DMS153 treated with DMSO at 0.1 percent for 48 hours (cell line): ENCODE results near the gene KIF17.

Source experiments
- DNase-seq: peaks from one replicate; lab custom pipeline; 2025; ENCODE audit not compliant: unreplicated experiment; lab: John Stamatoyannopoulos, UW

KIF17 gene

DNA sequence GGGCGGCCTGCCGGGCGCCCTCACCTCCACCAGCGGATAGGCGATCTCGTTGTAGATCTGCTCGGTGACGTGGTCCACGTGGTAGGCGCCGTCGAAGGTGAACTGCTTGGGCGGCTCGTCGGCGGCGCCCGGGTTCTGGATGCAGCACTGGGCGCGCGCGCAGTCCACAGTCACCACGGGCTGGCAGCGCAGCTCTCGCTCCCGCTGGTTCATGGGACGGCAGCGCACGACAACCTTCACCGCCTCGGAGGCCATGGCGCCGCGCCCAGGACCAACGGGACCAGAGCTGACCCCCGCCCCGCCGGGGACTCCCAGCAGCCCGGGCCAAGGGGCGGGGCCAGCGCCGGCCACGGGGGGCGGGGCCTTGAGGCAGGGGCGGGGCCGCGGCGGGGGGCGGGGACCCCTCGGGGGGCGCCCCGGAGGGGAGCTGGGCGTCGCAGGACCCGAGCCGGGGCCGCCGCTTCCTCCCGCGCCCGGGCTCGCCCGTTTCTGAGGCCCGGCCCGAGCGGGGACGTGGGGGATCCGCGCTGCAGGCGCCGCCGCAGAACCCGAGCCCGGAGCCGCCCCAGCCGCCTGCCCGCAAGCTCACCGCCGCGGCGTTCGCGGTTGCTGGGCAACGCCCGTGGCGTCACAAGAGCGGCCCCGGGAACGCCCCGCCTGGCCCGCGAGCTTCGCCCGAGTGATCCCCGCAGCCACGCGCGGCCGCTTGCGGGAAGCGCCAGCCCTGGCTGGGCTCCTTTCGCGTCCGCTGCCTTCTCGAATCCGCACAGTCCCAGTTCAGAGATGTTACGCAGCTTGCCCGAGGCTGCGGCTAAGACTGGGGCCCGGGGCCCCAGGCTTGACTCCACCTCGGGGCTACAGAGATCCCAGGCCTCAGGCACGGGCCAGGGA is at the start of gene KIF17:
TSS of gene KIF17 (minus strand) at position 556 of the 891 bp plus-strand sequence. CDS start at position 255, 301 bp downstream.
- DNase-seq, result peak; percentile 35

GRCh38 chr1:20767271-20767670 is 49.5 kb upstream of the KIF17 start:
- no peak for DNase-seq

DNA sequence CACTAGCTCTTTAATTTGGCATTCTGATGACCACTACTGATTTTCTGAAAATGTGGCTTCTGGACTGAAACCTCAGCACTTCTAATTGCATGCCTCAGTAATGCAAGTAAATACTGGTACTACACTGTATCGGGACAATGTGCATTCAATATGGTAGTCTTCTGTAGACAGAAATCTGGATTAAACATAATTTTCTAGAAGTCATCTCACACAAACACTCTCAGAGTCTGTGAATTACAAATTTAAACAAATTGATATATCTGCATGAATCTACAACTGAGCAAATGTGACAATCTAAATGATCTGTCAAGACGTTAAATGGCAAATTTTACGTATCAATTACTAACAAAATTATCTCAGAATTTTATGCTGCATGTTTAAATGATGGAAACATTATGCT is 45.6 kb upstream of the KIF17 start:
- DNase-seq, result no peak

GRCh38 chr1:20760322-20760721 is 42.5 kb upstream of the KIF17 start:
- no peak for DNase-seq

GRCh38 chr1:20753589-20753988 is 35.8 kb upstream of the KIF17 start:
- DNase-seq, result no peak

DNA sequence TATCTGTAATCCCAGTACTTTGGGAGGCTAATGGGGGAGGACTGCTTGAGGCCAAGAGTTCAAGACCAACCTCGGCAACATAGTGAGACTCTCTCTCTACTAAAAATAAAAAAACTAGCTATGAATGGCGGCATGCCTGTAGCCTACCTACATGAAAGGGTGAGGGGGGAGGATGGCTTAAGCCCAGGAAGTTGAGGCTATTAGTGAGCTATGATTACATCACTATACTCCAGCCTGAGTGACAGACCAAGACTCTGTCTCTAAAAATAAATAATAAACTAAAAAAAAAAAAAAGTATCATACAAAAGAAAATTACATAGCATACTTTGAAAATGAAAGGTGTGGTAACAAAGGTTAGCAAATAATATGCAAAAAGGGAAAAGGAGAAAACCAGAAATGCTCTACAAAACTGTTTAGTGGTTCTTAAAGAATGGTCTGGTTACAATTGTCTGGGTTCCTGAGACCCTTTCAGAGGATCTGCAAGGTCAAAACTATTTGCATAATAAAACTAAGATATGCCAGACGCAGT is 33.7 kb upstream of the KIF17 start:
- no peak for DNase-seq

DNA sequence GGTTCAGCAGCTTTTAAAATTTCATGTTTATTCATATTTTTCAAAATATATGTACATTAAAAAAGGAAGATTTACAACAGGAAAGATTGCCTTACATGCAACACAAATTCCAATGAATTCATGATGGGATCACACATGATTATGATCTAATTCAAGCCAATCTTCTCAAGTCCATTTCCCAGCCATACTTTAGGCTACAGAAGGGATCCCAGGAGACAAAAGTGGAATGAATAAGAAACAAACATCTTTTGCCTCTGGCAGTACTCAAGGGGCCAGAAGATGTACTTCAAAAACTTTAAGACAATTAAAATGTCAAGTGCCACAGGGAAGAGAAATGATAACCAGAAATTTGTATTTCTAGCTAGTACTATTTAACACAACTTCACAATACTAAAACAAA is 24.9 kb upstream of the KIF17 start:
- DNase-seq, result no peak

GRCh38 chr1:20740781-20741180 is 23.0 kb upstream of the KIF17 start:
- DNase-seq, result no peak

DNA sequence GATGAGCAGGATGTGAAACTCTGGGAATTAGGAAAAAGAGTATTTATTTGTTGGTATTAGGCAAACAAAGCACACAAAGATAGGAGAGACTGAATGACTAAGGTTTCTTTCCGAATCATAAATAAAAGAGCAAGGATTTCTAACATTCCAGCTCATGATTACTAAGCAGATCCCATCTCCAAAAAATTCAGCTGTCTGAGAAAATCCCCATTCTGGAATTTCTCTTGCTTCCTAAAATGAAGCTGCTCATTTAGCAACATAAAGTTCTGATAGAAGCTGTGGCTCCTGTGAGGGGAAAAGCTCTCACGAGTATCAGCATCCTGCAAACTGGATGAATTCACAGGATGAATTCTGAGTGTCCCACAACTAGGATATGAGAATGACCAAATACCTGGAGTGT is 21.4 kb upstream of the KIF17 start:
- no peak for DNase-seq

DNA sequence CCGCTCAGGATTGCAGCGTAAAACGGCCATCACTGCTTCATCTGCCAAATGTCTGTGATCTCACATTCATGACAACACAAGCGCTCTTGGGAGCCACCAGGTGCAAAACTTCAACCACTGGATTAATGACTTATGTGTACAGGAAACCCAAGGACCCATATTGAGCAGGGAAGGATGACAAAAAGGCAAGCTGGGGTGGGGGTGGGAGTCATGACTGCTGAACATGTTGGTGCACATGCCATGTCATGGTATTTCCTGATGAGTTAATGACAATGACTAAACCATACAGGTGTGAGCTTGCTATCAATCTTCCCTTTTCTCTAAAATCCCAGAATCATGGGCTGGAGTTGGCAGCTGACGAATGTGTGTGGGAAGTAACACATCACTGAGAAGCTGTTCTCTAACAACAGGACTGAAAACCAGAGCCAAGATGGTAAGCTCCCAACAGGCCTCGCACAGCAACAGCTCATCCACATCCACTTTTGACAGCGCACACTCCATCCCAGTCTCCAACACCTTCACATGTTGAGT is 17.8 kb upstream of the KIF17 start:
- DNase-seq, result no peak

DNA sequence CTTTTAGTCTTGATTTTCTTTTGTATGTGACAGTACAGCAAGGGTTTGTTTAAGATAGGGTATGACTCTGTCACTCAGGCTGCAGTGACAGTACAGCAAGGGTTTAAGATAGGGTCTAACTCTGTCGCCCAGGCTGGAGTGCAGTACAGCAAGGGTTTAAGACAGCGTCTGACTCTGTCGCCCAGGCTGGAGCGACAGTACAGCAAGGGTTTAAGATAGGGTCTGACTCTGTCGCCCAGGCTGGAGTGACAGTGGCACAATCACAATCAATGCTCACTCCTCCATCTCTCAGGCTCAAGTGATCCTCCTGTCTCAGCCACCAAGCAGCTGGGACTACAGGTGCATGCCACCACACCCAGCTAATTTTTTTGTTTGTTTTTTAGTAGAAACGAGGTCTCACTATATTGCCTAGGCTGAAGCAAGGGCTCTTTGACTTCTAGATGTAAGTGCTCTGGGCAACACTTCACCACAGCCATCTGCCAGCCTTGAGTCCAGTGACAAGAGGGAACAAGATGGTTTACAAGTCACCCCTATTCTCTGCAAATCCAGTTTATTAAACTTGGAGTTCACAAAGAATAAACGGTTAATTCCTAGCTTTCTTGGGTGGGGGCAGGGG is 15.7 kb upstream of the KIF17 start:
- DNase-seq, result no peak

GRCh38 chr1:20732588-20733359 is 15.0 kb upstream of the KIF17 start, which contains the start of gene SH2D5:
SH2D5 (minus strand) TSS chr1:20732703; CDS start chr1:20728044, 4,659 bp downstream.
- peak; percentile 72 for DNase-seq

DNA sequence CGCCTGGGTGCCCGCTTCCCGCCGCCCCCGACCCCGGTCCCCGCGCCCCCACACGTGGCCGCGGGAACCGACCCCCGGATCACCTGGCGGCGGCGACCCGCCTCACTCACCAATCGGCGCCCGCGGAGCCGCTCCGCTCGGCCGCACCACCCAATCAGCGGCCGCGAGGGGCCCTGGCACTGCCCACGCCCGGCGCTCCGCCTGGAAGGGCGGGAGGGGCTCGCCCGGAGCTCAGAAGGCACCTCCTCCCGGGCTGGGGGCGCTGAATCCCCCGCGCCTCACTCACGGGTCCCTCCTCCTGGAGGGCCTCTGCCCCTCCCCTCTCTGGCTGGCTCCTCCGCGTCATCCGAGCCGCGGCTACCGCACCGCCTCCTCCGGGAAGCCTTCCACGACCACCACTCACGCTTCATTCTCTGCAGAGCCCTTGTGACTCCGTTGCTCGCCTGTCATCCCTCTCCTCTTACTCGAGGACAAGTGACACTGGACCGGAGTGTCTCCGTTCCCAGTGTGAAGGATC is 14.3 kb upstream of the KIF17 start:
- no peak for DNase-seq

GRCh38 chr1:20731057-20731991 is 13.5 kb upstream of the KIF17 start:
- DNase-seq, result no peak

DNA sequence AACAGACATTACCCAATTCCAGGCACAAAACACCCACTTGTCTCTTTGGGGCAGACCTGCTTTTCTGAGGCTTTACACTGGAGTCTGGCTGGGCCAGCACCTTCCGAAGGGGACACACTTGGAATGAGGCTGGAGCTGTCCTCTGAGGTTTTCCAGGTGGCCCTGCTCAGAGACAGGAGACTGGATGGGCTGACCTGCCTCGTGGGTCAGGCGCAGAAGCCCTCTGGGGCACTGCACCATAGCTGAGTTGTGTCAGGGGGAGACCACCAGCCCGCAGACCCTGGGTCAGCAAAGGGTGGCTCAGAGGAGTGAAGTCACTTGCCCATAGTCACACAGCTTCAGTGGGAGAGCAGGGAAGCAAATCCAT is 12.9 kb upstream of the KIF17 start:
- DNase-seq, result no peak

- no peak for DNase-seq
Observed at GRCh38 chr1:20729990-20730689, 12.3 kb upstream of the KIF17 start.

DNA sequence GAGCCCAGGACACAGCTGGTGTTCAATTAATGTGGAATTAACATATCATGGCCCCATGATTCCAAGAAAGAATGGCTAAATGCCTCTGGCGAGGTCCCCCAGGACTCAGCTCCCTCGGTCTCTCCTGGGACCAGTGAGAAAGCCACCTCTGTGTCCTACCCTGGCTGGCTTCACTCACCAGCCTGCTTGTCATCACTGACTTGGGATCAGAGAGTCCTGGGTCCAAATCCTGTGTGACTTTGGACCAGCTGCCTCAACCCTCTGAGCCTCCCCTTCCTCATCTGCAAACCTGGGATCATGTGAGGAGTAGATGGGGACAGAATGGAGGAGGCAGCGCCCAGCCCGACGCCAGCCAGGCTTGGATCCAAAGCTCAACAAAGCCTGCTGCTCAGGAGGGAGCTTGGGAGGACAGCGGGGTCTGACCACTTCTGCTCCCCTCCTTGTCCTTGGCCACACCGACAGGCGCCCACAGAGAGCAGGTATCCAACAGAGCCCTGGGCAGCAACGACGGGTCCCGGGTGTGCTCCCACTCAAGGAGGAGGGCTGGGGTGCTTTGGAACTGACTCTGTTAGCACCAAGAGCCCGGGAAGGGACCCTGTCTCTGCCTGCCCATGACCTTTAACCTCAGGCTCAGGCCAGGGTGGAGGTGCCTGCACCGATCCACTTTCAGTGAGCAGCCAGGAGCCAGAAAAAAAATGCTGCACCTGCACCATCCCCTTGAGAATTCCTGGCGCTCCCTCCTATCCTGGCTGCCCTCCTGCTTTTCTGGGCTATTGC is 11.5 kb upstream of the KIF17 start:
- no peak for DNase-seq

DNA sequence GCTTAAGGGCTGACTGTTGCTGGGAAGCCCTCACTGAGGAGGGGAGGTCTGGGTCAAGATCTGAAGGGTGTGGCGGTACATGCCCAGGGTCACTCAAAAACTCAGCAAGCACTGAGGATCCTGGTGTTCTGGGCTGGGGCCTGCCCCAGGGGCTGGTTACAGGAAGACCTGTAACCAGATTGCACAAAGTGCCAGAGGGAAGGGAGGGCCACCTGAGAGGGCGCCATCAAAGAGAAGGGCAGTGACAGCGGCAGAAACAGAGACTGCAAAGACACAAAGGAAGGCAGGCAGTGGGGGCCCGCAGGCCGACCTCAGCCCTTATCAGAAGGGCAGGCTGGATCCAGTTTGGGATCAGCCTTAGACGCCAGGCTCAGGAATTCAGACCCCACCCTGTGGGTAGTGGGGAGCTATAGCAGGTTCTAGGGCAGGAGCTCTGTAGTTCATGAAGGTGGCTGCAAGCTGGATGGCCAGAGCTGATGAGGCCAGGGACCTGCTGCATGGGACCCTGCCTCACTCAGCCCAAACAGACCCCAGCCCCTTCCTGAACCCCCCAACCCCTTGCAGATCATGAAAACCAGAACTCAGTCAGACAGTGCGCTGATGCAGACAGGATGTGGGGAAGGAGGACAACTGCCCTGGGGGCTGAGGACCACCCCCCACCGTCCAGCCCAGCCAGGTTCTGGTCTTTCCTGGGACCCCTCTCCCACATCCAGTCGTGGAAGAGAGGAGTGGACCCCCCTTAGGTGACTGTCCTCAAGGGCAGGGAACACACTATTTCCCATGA is 10.8 kb upstream of the KIF17 start:
- no peak for DNase-seq
